Body of pancreas (tissue), 4 donors: ENCODE measurements around the gene METAP1D.

ENCODE experiments used
- CTCF ChIP-seq, 7 experiments: fragments of 450-650 bp in 4 of 7; fragments of 200-600 bp in 3 of 7; sonication (generic) in 3 of 7; IDR thresholded peaks; one replicate each; pipeline ENCODE4 v1.5.1; 2016 to 2019; ENCODE audit warnings: antibody characterized with exemption in 7 of 7
- POLR2A ChIP-seq, 3 donors: fragments of 450-650 bp; IDR thresholded peaks; one replicate each; pipeline ENCODE4 v1.6.1; 2016; ENCODE audit warnings: antibody characterized with exemption in 3 of 3, mild to moderate bottlenecking in 2 of 3

- TF ChIP-seq POLR2A (IDR thresholded peaks at IDR 0.05), result no peak
- no peak for TF ChIP-seq CTCF (IDR thresholded peaks at IDR 0.05)
These were observed 35.4 kb upstream of the METAP1D start for GRCh38 chr2:171964308-171964707.
